ENCODE data around the gene RPRML.

DNA sequence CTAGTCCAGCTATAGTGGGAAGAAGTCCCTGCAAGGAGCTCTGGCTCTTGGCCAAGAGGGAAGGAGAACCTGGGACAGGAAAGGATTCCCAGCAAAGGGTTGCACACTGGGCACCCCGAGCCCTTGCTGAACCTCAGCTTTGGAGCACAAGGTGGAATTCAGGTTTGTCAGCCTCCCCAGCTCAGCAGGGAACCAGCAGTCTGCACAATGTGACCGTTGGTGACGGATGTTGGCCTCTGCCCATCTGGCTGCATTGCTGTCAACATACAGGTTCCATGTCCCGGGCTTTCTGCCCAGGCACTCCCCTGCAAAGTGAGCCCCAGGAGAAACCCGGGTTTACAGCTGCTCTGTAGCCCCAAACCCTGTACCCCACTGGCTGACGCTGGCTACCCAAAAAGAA is 6.7 kb downstream of the RPRML start:
- TF ChIP-seq, protein P1, sequence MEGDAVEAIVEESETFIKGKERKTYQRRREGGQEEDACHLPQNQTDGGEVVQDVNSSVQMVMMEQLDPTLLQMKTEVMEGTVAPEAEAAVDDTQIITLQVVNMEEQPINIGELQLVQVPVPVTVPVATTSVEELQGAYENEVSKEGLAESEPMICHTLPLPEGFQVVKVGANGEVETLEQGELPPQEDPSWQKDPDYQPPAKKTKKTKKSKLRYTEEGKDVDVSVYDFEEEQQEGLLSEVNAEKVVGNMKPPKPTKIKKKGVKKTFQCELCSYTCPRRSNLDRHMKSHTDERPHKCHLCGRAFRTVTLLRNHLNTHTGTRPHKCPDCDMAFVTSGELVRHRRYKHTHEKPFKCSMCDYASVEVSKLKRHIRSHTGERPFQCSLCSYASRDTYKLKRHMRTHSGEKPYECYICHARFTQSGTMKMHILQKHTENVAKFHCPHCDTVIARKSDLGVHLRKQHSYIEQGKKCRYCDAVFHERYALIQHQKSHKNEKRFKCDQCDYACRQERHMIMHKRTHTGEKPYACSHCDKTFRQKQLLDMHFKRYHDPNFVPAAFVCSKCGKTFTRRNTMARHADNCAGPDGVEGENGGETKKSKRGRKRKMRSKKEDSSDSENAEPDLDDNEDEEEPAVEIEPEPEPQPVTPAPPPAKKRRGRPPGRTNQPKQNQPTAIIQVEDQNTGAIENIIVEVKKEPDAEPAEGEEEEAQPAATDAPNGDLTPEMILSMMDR (IDR thresholded peaks at IDR 0.05 in 4 of 5, conservative IDR thresholded peaks at IDR 0.05 in 1 of 5), result no peak
- TF ChIP-seq POLR2A (IDR thresholded peaks at IDR 0.05), result no peak
